ENCODE data around the gene OPCML.

DNA sequence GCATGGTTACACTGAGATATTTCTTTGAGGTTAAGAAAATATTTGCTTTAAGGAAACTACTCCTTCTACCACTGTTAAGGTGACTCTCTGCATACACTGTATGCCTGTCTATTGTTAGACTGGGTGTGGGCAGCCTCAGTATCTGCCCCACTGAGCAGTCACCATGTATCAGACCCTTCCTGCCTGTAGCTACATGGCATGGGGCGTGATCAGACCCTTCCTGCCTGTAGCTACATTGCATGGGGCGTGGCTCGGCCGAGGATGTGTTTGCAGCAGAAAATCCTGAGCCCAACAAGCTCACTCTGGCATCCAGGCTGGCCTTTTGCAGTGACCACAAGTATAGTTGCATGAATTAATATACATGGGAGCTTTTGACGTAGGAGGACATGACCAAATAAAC is 669.4 kb downstream of the OPCML start:
- TF ChIP-seq CTCF (IDR thresholded peaks at IDR 0.05): no peak
- no peak for TF ChIP-seq POLR2A (IDR thresholded peaks at IDR 0.05)

All from transverse colon (tissue), 3 donors.